Fibroblast of lung (primary cell): ENCODE measurements around the gene GRM6.

Experiments
- CTCF ChIP-seq, 2 donors: IDR thresholded peaks in 1 of 2; conservative IDR thresholded peaks in 1 of 2; 1 replicate in 1 of 2; 2 replicates in 1 of 2; pipeline ENCODE4 v1.5.1; 2011 to 2012; ENCODE audit warnings: low read length in 2 of 2, control low read depth in 1 of 2, inconsistent platforms in 1 of 2, low read depth in 1 of 2, mild to moderate bottlenecking in 1 of 2
- EZH2 ChIP-seq: IDR thresholded peaks from 2 replicates; pipeline ENCODE4 v1.5.1; 2012; ENCODE audit warnings: low read length, control low read depth, mild to moderate bottlenecking; ENCODE audit errors: missing control alignments

- no peak for TF ChIP-seq CTCF (conservative IDR thresholded peaks at IDR 0.05 in 1 of 2, IDR thresholded peaks at IDR 0.05 in 1 of 2; ENCODE audit: low read depth in 1 of 2, low read length in 2 of 2)
- TF ChIP-seq EZH2: no peak
Observed at GRCh38 chr5:178965465-178966055, 29.6 kb downstream of the GRM6 start.
